ENCODE results near the gene TRAF3IP1.

DNA sequence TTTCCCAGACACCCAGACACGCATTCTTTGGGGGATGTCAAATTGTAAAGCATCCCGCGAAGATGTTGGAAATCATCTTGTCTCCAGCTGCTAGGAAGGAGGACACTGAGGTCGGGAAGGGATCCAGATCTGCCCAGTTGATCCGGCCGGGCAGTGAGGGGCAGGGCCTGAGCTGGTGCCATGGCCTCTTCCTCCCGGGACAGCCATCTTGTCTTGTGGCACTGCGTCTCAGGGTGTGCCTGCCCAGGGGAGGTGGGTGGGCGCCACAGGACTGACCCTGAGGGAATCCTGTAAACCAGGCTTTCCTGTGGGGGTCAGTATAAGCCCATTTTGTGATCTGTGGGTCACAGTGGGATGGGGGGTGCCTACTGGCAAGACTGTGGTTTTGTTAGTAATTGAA is 10.1 kb downstream of the TRAF3IP1 start:
- TF ChIP-seq EZH2 (IDR thresholded peaks at IDR 0.05; ENCODE audit: low read length, missing control alignments) (no peak), CTCF (conservative IDR thresholded peaks at IDR 0.05 in 1 of 2, IDR thresholded peaks at IDR 0.05 in 1 of 2; ENCODE audit: low read depth in 1 of 2, low read length in 2 of 2) (no peak)
